Lower leg skin (tissue), 4 donors: ENCODE measurements around the gene RMC1. TPM values are rescaled to one million over a fixed set of nuclear protein-coding genes. Genes with fewer than 3 reads are reported as not detected.

Experiments
- DNase-seq, 2 donors: peaks; one replicate each; pipeline ENCODE4 v3.0.0-alpha.2; 2019; ENCODE audit warnings: low spot score in 2 of 2
- H3K4me3 ChIP-seq: fragments of 200-600 bp; sonication (generic); 2 replicates; pipeline ENCODE4 v1.5.1; 2017; ENCODE audit warnings: mild to moderate bottlenecking, low read depth; ENCODE audit not compliant: poor library complexity, severe bottlenecking
- CTCF ChIP-seq, 3 donors: fragments of 450-650 bp; IDR thresholded peaks; one replicate each; pipeline ENCODE4 v1.5.1; 2016; ENCODE audit warnings: antibody characterized with exemption in 3 of 3, mild to moderate bottlenecking in 3 of 3, moderate library complexity in 2 of 3
- POLR2A ChIP-seq, 2 donors: fragments of 450-650 bp; IDR thresholded peaks; one replicate each; pipeline ENCODE4 v1.6.1; 2016 to 2017; ENCODE audit warnings: antibody characterized with exemption in 2 of 2, mild to moderate bottlenecking in 1 of 2, moderate library complexity in 1 of 2
- WGBS, 2 donors: methylation state at CpG; one replicate each; pipeline ENCODE4 v1.1.5; 2018; 5-methylcytosine and 5-hydroxymethylcytosine counted together
- intact Hi-C: fragments of 100-400 bp; cut with DNase I; formaldehyde crosslinking; loops from one replicate; pipeline ENCODE4 v1.15.0; 2023; ENCODE audit warnings: low total_unique reads
- total RNA-seq, 4 donors: library from RNA; depleted of rRNA; stranded (reverse); fragments of >200 nt; gene quantifications; one replicate each; pipeline ENCODE4 v1.1.0, GENCODE V29; 2016

The RMC1 gene
- total RNA-seq, 4 donors from 2014 or later, result 16.6 to 33.1 (median 25.4) TPM

GRCh38 chr18:23515911-23516546 lies 12.7 kb downstream of the RMC1 start:
- WGBS, 2 donors, result 45% methylated on average over 17 of the region's 17 CpGs
- TF ChIP-seq CTCF (IDR thresholded peaks at IDR 0.05) (peak in 1 of 3 donors; percentile 47), POLR2A (IDR thresholded peaks at IDR 0.05) (no peak)
- H3K4me3 ChIP-seq, result no peak overlapping the region
- intact Hi-C loops, result loop anchor here (10.0 kb wide), 1 partner anchor 189 kb away; no protein-coding TSS in a partner anchor
- DNase-seq, result peak; percentile 68 to 94

GRCh38 chr18:23519734-23520133 lies 16.4 kb downstream of the RMC1 start:
- TF ChIP-seq POLR2A (IDR thresholded peaks at IDR 0.05), result no peak
- TF ChIP-seq CTCF (IDR thresholded peaks at IDR 0.05), result no peak
- WGBS, 2 donors, result 88 to 89% methylated on average over 4 of the region's 4 CpGs
- H3K4me3 ChIP-seq, result no peak overlapping the region
- no peak for DNase-seq
- intact Hi-C loops, result loop anchor here (10.0 kb wide), 1 partner anchor 185 kb away; no protein-coding TSS in a partner anchor

GRCh38 chr18:23521271-23521670 lies 18.0 kb downstream of the RMC1 start:
- intact Hi-C loops, result no loop called here
- TF ChIP-seq POLR2A (IDR thresholded peaks at IDR 0.05), result no peak
- no peak for DNase-seq
- 87 to 90% methylated on average over 7 of the region's 7 CpGs for WGBS, 2 donors
- H3K4me3 ChIP-seq, result no peak overlapping the region

GRCh38 chr18:23521907-23522306 lies 18.6 kb downstream of the RMC1 start:
- intact Hi-C loops, result no loop called here
- 64 to 75% methylated on average over 7 of the region's 7 CpGs for WGBS, 2 donors
- no peak overlapping the region for H3K4me3 ChIP-seq
- no peak for DNase-seq
- TF ChIP-seq CTCF (IDR thresholded peaks at IDR 0.05) (no peak), POLR2A (IDR thresholded peaks at IDR 0.05) (no peak)

GRCh38 chr18:23523429-23524212 lies 20.3 kb downstream of the RMC1 start:
- DNase-seq, result no peak
- TF ChIP-seq POLR2A (IDR thresholded peaks at IDR 0.05) (no peak), CTCF (IDR thresholded peaks at IDR 0.05) (no peak)
- intact Hi-C loops, result no loop called here
- H3K4me3 ChIP-seq, result no peak overlapping the region
- 60 to 63% methylated on average over 12 of the region's 12 CpGs for WGBS, 2 donors

- no peak for TF ChIP-seq CTCF (IDR thresholded peaks at IDR 0.05)
- TF ChIP-seq POLR2A (IDR thresholded peaks at IDR 0.05), result no peak
- no peak for DNase-seq
- H3K4me3 ChIP-seq, result no peak overlapping the region
- WGBS, 2 donors, result 89 to 95% methylated on average over 14 of the region's 14 CpGs
- intact Hi-C loops, result no loop called here
Observed at GRCh38 chr18:23524213-23524707, 20.9 kb downstream of the RMC1 start.
